Panc1 (cell line): ENCODE results near the gene NOA1. TPM values are rescaled to one million over a fixed set of nuclear protein-coding genes. Genes with fewer than 3 reads are reported as not detected.

Experiments
- ATAC-seq: fragments of 200-7000 bp; cut with Tn5 transposase; 2 replicates; pipeline ENCODE4 v1.9.1; 2020; ENCODE audit warnings: mild to moderate bottlenecking, moderate library complexity
- BruUV-seq: library from RNA; stranded (reverse); fragments of 400-500 nt; replicated peaks from 2 replicates; lab custom pipeline; 2021; lab: Mats Ljungman, UMichigan
- CTCF ChIA-PET: fragments of 300-600 bp; sonication (Branson Sonifier 250); formaldehyde crosslinking; loops from one replicate; lab custom pipeline; 2022; ENCODE audit warnings: antibody characterized with exemption; lab: Charles Lee
- POLR2A ChIA-PET: fragments of 300-600 bp; sonication (Branson Sonifier 250); formaldehyde crosslinking; loops from one replicate; lab custom pipeline; 2022; ENCODE audit warnings: antibody characterized with exemption; lab: Charles Lee
- DNase-seq: peaks from one replicate; pipeline ENCODE4 v3.0.0-alpha.2; 2010; ENCODE audit warnings: low read depth, low spot score
- H3K27ac ChIP-seq: 2 replicates; pipeline ENCODE4 v1.5.1; 2011; ENCODE audit warnings: mild to moderate bottlenecking, low read length, inconsistent platforms
- H3K27me3 ChIP-seq: fragments of 200-500 bp; sonication (Bioruptor generic); 2 replicates; pipeline ENCODE4 v1.6.0; 2014; ENCODE audit warnings: low read length, inconsistent platforms; ENCODE audit not compliant: control insufficient read depth, insufficient read depth
- H3K36me3 ChIP-seq: fragments of 200-500 bp; sonication (Bioruptor generic); 2 replicates; pipeline ENCODE4 v1.5.1; 2014; ENCODE audit warnings: inconsistent platforms, mild to moderate bottlenecking, low read length, moderate library complexity; ENCODE audit not compliant: control insufficient read depth, insufficient read depth
- H3K4me1 ChIP-seq: 2 replicates; pipeline ENCODE4 v1.5.1; 2011; ENCODE audit warnings: inconsistent platforms, mild to moderate bottlenecking, low read length, moderate library complexity; ENCODE audit not compliant: control insufficient read depth, insufficient read depth
- H3K4me3 ChIP-seq, 2 experiments: 2 replicates each; pipeline ENCODE4 v1.5.1; 2011 to 2012; ENCODE audit warnings: low read depth in 2 of 2, low read length in 2 of 2, mild to moderate bottlenecking in 2 of 2, inconsistent platforms in 1 of 2, moderate library complexity in 1 of 2
- H3K9me3 ChIP-seq: fragments of 200-500 bp; sonication (Bioruptor generic); 2 replicates; pipeline ENCODE4 v1.5.1; 2014; ENCODE audit warnings: low read depth, mild to moderate bottlenecking, inconsistent platforms, low read length, moderate library complexity; ENCODE audit not compliant: control insufficient read depth, insufficient read depth
- CTCF ChIP-seq: fragments of 450-650 bp; IDR thresholded peaks from 2 replicates; pipeline ENCODE4 v1.5.1; 2017; ENCODE audit warnings: mild to moderate bottlenecking
- POLR2AphosphoS5 ChIP-seq: IDR thresholded peaks from 2 replicates; pipeline ENCODE4 v1.6.1; 2012; ENCODE audit warnings: mild to moderate bottlenecking, low read depth, low read length, moderate library complexity
- REST ChIP-seq, 2 experiments: IDR thresholded peaks; 2 replicates each; pipeline ENCODE4 v1.6.1; 2011 to 2012; ENCODE audit warnings: low read depth in 2 of 2, control low read depth in 1 of 2, low read length in 1 of 2, mild to moderate bottlenecking in 1 of 2, moderate library complexity in 1 of 2; ENCODE audit not compliant: insufficient read depth in 1 of 2
- SIN3A ChIP-seq: IDR thresholded peaks from 2 replicates; pipeline ENCODE4 v1.6.1; 2012; ENCODE audit warnings: low read depth, mild to moderate bottlenecking, low read length, moderate library complexity, borderline replicate concordance; ENCODE audit not compliant: insufficient read depth
- TCF7L2 ChIP-seq: IDR thresholded peaks from 2 replicates; pipeline ENCODE4 v1.6.1; 2011; ENCODE audit warnings: mild to moderate bottlenecking, low read depth, low read length, inconsistent platforms
- in situ Hi-C: cut with HindIII; loops from 2 replicates; pipeline ENCODE4 v1.10.0; 2016; ENCODE audit warnings: low sequenced_read_pairs, low pct_unique_long_range_greater_than_20kb
- intact Hi-C: fragments of 100-400 bp; cut with micrococcal nuclease; formaldehyde crosslinking; loops from one replicate; pipeline ENCODE4 v1.10.0; 2022; ENCODE audit not compliant: unreplicated experiment
- total RNA-seq: library from RNA; stranded (reverse); gene quantifications from one replicate; pipeline ENCODE4 v1.2.1, GENCODE V29; 2021; ENCODE audit not compliant: unreplicated experiment

Gene NOA1
- total RNA-seq, 1 experiment from 2014 or later = 11.8 TPM

GRCh38 chr4:57013543-57014120 lies 36.2 kb upstream of the NOA1 start:
- Histone ChIP-seq H3K4me3 (no peak overlapping the region), H3K4me1 (no peaks in the 10 kb centered on the region), H3K27me3 (no peaks in the 10 kb centered on the region), H3K9me3 (no peaks in the 10 kb centered on the region), H3K36me3 (peaks cover 26% of the 10 kb centered on the region), H3K27ac (no peak overlapping the region)
- intact Hi-C loops = no loop called here
- ATAC-seq (no peak), DNase-seq (no peak)
- no TSS peak for BruUV-seq
- no peak for TF ChIP-seq CTCF
- no peak for TF ChIP-seq SIN3A
- TF ChIP-seq TCF7L2 = no peak
- TF ChIP-seq REST (IDR thresholded peaks at IDR 0.05; ENCODE audit: insufficient read depth in 1 of 2, low read depth in 2 of 2, low read length in 1 of 2) = no peak
- TF ChIP-seq POLR2AphosphoS5 = no peak
- ChIA-PET CTCF (no interaction called here), POLR2A (interaction anchor here (0.6 kb wide), 1 partner anchor 11 kb away, joined by 4 read pairs; no protein-coding TSS in a partner anchor)
- in situ Hi-C loops = no loop called here

GRCh38 chr4:56999751-57000150 lies 22.3 kb upstream of the NOA1 start:
- intact Hi-C loops = no loop called here
- Histone ChIP-seq H3K9me3 (no peaks in the 10 kb centered on the region), H3K27ac (no peak overlapping the region), H3K4me3 (no peak overlapping the region), H3K27me3 (no peaks in the 10 kb centered on the region), H3K4me1 (no peaks in the 10 kb centered on the region), H3K36me3 (peaks cover 9% of the 10 kb centered on the region)
- DNase-seq = no peak
- POLR2A ChIA-PET = no interaction called here
- ATAC-seq = no peak
- no peak for TF ChIP-seq CTCF
- no peak for TF ChIP-seq POLR2AphosphoS5
- TF ChIP-seq SIN3A = no peak
- no peak for TF ChIP-seq TCF7L2
- no peak for TF ChIP-seq REST (IDR thresholded peaks at IDR 0.05; ENCODE audit: insufficient read depth in 1 of 2, low read depth in 2 of 2, low read length in 1 of 2)
- in situ Hi-C loops = no loop called here
- CTCF ChIA-PET = no interaction called here
- no TSS peak for BruUV-seq
